Hepatocyte (in vitro differentiated cells): ENCODE results near the gene MSL2. TPM values are rescaled to one million over a fixed set of nuclear protein-coding genes. Genes with fewer than 3 reads are reported as not detected.

Experiments used
- DNase-seq: peaks from one replicate; pipeline ENCODE4 v3.0.0-alpha.2; 2016; ENCODE audit warnings: low spot score
- H2AFZ ChIP-seq: fragments of 200-600 bp; sonication (generic); 2 replicates; pipeline ENCODE4 v1.6.0; 2016; ENCODE audit warnings: antibody characterized with exemption, mild to moderate bottlenecking
- H3K27ac ChIP-seq: fragments of 200-600 bp; sonication (generic); 2 replicates; pipeline ENCODE4 v1.5.1; 2016; ENCODE audit warnings: mild to moderate bottlenecking
- H3K27me3 ChIP-seq: fragments of 200-600 bp; sonication (generic); 2 replicates; pipeline ENCODE4 v1.6.1; 2016
- H3K36me3 ChIP-seq: fragments of 200-600 bp; sonication (generic); replicated peaks from 2 replicates; pipeline ENCODE4 v1.5.1; 2016; ENCODE audit warnings: low read depth; ENCODE audit not compliant: insufficient read depth
- H3K4me1 ChIP-seq: fragments of 200-600 bp; sonication (generic); 2 replicates; pipeline ENCODE4 v1.5.1; 2016; ENCODE audit warnings: mild to moderate bottlenecking, moderate library complexity; ENCODE audit not compliant: insufficient read depth
- H3K4me2 ChIP-seq: fragments of 200-600 bp; sonication (generic); 2 replicates; pipeline ENCODE4 v1.6.0; 2016
- H3K4me3 ChIP-seq: fragments of 200-600 bp; sonication (generic); 2 replicates; pipeline ENCODE4 v1.5.1; 2016; ENCODE audit warnings: mild to moderate bottlenecking
- H3K79me2 ChIP-seq: fragments of 200-600 bp; sonication (generic); 2 replicates; pipeline ENCODE4 v1.6.0; 2017; ENCODE audit warnings: mild to moderate bottlenecking
- H3K9me2 ChIP-seq: fragments of 200-600 bp; sonication (generic); replicated peaks from 2 replicates; pipeline ENCODE4 v1.6.0; 2017; ENCODE audit warnings: mild to moderate bottlenecking; ENCODE audit not compliant: insufficient read depth
- H3K9me3 ChIP-seq: fragments of 200-600 bp; sonication (generic); 2 replicates; pipeline ENCODE4 v1.5.1; 2016; ENCODE audit warnings: low read depth, mild to moderate bottlenecking
- H4K20me1 ChIP-seq: fragments of 200-600 bp; sonication (generic); 2 replicates; pipeline ENCODE4 v1.6.0; 2016; ENCODE audit warnings: mild to moderate bottlenecking; ENCODE audit not compliant: insufficient read depth, poor library complexity, severe bottlenecking
- CTCF ChIP-seq: fragments of 200-600 bp; sonication (generic); IDR thresholded peaks from 2 replicates; pipeline ENCODE4 v1.5.1; 2016; ENCODE audit warnings: antibody characterized with exemption, mild to moderate bottlenecking; ENCODE audit not compliant: poor library complexity
- EZH2 ChIP-seq: fragments of 200-600 bp; sonication (generic); IDR thresholded peaks from 2 replicates; pipeline ENCODE4 v1.6.1; 2016; ENCODE audit warnings: antibody characterized with exemption, mild to moderate bottlenecking, borderline replicate concordance
- EZH2phosphoT487 ChIP-seq: fragments of 200-600 bp; sonication (generic); IDR thresholded peaks from one replicate; pipeline ENCODE4 v1.6.1; 2018; ENCODE audit warnings: antibody characterized with exemption, mild to moderate bottlenecking, low read depth, moderate library complexity; ENCODE audit not compliant: unreplicated experiment, severe bottlenecking
- WGBS: methylation state at CpG from one replicate; pipeline ENCODE4 v1.1.6; 2016; ENCODE audit warnings: low lambda C conversion rate; ENCODE audit errors: missing lambda C conversion rate; 5-methylcytosine and 5-hydroxymethylcytosine counted together
- polyA plus RNA-seq: library from polyadenylated mRNA; unstranded; fragments of >200 nt; fragmentation: Nextera tagmentation; extraction: Ambion mirVana; gene quantifications from 2 replicates; pipeline ENCODE4 v1.2.1, GENCODE V29; 2016
- total RNA-seq: library from RNA; depleted of rRNA; stranded (reverse); fragments of >200 nt; gene quantifications from 2 replicates; pipeline ENCODE4 v1.2.3, GENCODE V29; 2014

MSL2 gene
- total and polyA plus RNA-seq, 2 experiments from 2014 or later: 4.5 to 20.2 TPM

GRCh38 chr3:136197159-136197793 lies 1.1 kb upstream of the MSL2 start:
- peak overlapping the region; percentile 25 for H3K4me3 ChIP-seq
- H3K79me2 ChIP-seq: peaks cover 41% of the 10 kb centered on the region
- peaks cover 15% of the 10 kb centered on the region for H3K4me1 ChIP-seq
- peak overlapping the region; percentile 68 for H2AFZ ChIP-seq
- peaks cover 33% of the 10 kb centered on the region for H4K20me1 ChIP-seq
- peak overlapping the region; percentile 99 for H3K27ac ChIP-seq
- 22% methylated on average over 15 of the region's 15 CpGs for WGBS
- no peaks in the 10 kb centered on the region for H3K9me3 ChIP-seq
- DNase-seq: no peak
- TF ChIP-seq EZH2phosphoT487: no peak
- TF ChIP-seq CTCF: no peak
- TF ChIP-seq EZH2: no peak
- H3K27me3 ChIP-seq: no peaks in the 10 kb centered on the region
- H3K4me2 ChIP-seq: peak overlapping the region; percentile 78
- no peaks in the 10 kb centered on the region for H3K36me3 ChIP-seq
- H3K9me2 ChIP-seq: no peaks in the 10 kb centered on the region

GRCh38 chr3:136196401-136197158 lies 445 bp upstream of the MSL2 start:
- Histone ChIP-seq H3K4me2 (peak overlapping the region; percentile 78), H3K27me3 (no peaks in the 10 kb centered on the region), H3K9me2 (no peaks in the 10 kb centered on the region), H3K79me2 (peaks cover 48% of the 10 kb centered on the region), H3K27ac (peak overlapping the region; percentile 99), H3K4me3 (peak overlapping the region; percentile 25), H3K9me3 (no peaks in the 10 kb centered on the region), H3K4me1 (peaks cover 19% of the 10 kb centered on the region), H2AFZ (peak overlapping the region; percentile 68), H4K20me1 (peaks cover 40% of the 10 kb centered on the region), H3K36me3 (no peaks in the 10 kb centered on the region)
- WGBS: 2% methylated on average over 60 of the region's 64 CpGs
- peak; percentile 100 for DNase-seq
- TF ChIP-seq CTCF (no peak), EZH2phosphoT487 (no peak), EZH2 (no peak)

DNA sequence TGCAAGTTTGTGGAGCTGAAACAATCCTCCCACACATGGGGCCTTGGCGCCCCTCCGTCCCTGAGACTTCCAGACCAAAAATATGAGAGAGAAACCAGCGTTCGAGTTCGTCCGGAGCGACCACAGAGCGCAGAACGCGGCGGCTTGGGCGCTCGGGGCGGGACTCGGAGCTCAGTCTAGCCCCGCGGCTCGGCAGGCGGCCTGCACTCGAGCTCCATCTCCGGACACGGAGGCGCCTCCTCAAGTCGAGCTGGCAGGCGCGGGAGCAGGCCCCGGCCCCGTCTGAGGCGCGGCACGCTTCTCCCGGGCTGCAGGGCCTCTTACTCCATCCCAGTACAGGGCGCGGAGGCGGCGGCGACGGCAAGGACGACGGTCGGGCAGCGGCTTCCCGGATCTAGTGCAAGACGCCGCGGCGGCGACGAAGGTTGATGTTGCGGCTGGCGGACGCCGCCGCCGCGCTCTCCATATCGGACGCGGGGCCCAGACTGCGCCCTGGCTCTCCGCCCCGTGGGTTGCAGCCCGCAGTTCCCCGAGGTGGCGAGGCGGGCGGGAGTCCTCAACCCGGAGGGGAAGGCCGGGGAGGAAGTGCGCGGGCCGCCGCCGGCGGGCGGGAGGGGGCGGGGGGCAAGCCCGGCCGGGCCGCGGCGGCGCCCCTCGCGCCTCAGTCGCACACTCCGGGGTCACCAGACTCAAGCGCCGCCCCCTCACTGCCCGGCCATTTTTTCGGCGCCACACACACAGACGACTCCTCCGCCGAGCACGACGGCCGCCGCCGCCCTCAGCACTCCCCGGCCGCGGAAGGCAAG lies 674 bp downstream of the MSL2 start:
- H3K27me3 ChIP-seq: no peaks in the 10 kb centered on the region
- no peaks in the 10 kb centered on the region for H3K9me2 ChIP-seq
- H3K4me2 ChIP-seq: peak overlapping the region; percentile 84
- peaks cover 60% of the 10 kb centered on the region for H3K79me2 ChIP-seq
- peak overlapping the region; percentile 99 for H3K27ac ChIP-seq
- peaks cover 51% of the 10 kb centered on the region for H4K20me1 ChIP-seq
- no peaks in the 10 kb centered on the region for H3K9me3 ChIP-seq
- peak; percentile 73 for DNase-seq
- TF ChIP-seq CTCF (no peak), EZH2 (no peak), EZH2phosphoT487 (no peak)
- peaks cover 29% of the 10 kb centered on the region for H3K4me1 ChIP-seq
- under 1% methylated on average over 53 of the region's 103 CpGs for WGBS
- H3K4me3 ChIP-seq: peak overlapping the region; percentile 53
- H2AFZ ChIP-seq: peak overlapping the region; percentile 52
- no peaks in the 10 kb centered on the region for H3K36me3 ChIP-seq
